WTC11 (cell line): ENCODE data around the gene PTPN1. TPM values are rescaled to one million over a fixed set of nuclear protein-coding genes. Genes with fewer than 3 reads are reported as not detected.

ENCODE experiments used
- ATAC-seq: fragments of 200-7000 bp; cut with Tn5 transposase; 2 replicates; pipeline ENCODE4 v1.10.0; 2021; ENCODE audit warnings: mild to moderate bottlenecking, moderate library complexity
- CTCF ChIA-PET: fragments of 300-600 bp; sonication (Branson Sonifier 250); formaldehyde crosslinking; loops from one replicate; lab custom pipeline; 2021; ENCODE audit warnings: antibody characterized with exemption; lab: Charles Lee
- POLR2A ChIA-PET: fragments of 350-600 bp; sonication (Branson Sonifier 250); formaldehyde crosslinking; loops from one replicate; lab custom pipeline; 2021; ENCODE audit warnings: antibody characterized with exemption; lab: Charles Lee
- DNase-seq: peaks from one replicate; pipeline ENCODE4 v3.0.0; 2021; ENCODE audit warnings: low spot score
- H3K27ac Mint-ChIP-seq: 2 replicates; pipeline ENCODE4 v1.8.0; 2021; ENCODE audit warnings: mixed read lengths
- H3K27me3 Mint-ChIP-seq: 2 replicates; pipeline ENCODE4 v1.8.0; 2021; ENCODE audit warnings: low read depth, mild to moderate bottlenecking, moderate library complexity, mixed read lengths
- H3K36me3 Mint-ChIP-seq: 2 replicates; pipeline ENCODE4 v1.8.0; 2021; ENCODE audit warnings: mixed read lengths
- H3K4me1 Mint-ChIP-seq: 2 replicates; pipeline ENCODE4 v1.8.0; 2022; ENCODE audit warnings: mixed read lengths
- H3K4me3 Mint-ChIP-seq: 2 replicates; pipeline ENCODE4 v1.8.0; 2021; ENCODE audit warnings: mild to moderate bottlenecking, moderate library complexity, mixed read lengths
- H3K9me3 Mint-ChIP-seq: 2 replicates; pipeline ENCODE4 v1.8.0; 2021; ENCODE audit warnings: mixed read lengths
- CBFB ChIP-seq: sonication (generic); formaldehyde crosslinking; IDR thresholded peaks from 2 replicates; pipeline ENCODE4 v1.8.1; 2022; ENCODE audit warnings: mild to moderate bottlenecking, low read depth, missing genetic modification reagents
- CREB1 ChIP-seq: sonication (generic); formaldehyde crosslinking; IDR thresholded peaks from 2 replicates; pipeline ENCODE4 v1.8.0; 2023; ENCODE audit warnings: mild to moderate bottlenecking, missing genetic modification reagents
- CREM ChIP-seq: sonication (generic); formaldehyde crosslinking; IDR thresholded peaks from 2 replicates; pipeline ENCODE4 v1.8.1; 2022; ENCODE audit warnings: mild to moderate bottlenecking, missing genetic modification reagents, moderate library complexity
- EMX1 ChIP-seq: fragments of 250-450 bp; sonication (Bioruptor Pico); IDR thresholded peaks from 2 replicates; pipeline ENCODE4 v1.8.0; 2021; ENCODE audit warnings: mild to moderate bottlenecking
- FOXP4 ChIP-seq: sonication (generic); formaldehyde crosslinking; IDR thresholded peaks from 2 replicates; pipeline ENCODE4 v1.8.0; 2022; ENCODE audit warnings: mild to moderate bottlenecking, missing genetic modification reagents
- GTF2I ChIP-seq: fragments of 250-450 bp; sonication (Bioruptor Pico); conservative IDR thresholded peaks from 2 replicates; pipeline ENCODE4 v1.4.0; 2021; ENCODE audit warnings: mild to moderate bottlenecking
- JAZF1 ChIP-seq: fragments of 250-450 bp; sonication (Bioruptor Pico); IDR thresholded peaks from 2 replicates; pipeline ENCODE4 v1.9.0; 2021; ENCODE audit warnings: moderate library complexity, mild to moderate bottlenecking, inconsistent platforms
- JUN ChIP-seq: sonication (generic); formaldehyde crosslinking; IDR thresholded peaks from 2 replicates; pipeline ENCODE4 v1.8.0; 2023; ENCODE audit warnings: mild to moderate bottlenecking, missing genetic modification reagents
- KAT7 ChIP-seq: sonication (generic); formaldehyde crosslinking; IDR thresholded peaks from 2 replicates; pipeline ENCODE4 v1.8.1; 2023; ENCODE audit warnings: missing genetic modification reagents, mild to moderate bottlenecking, borderline replicate concordance
- NFYB ChIP-seq: sonication (generic); formaldehyde crosslinking; conservative IDR thresholded peaks from 2 replicates; pipeline ENCODE4 v1.8.0; 2022; ENCODE audit warnings: low read depth, missing genetic modification reagents
- NR3C1 ChIP-seq: sonication (generic); formaldehyde crosslinking; conservative IDR thresholded peaks from 2 replicates; pipeline ENCODE4 v1.8.1; 2023; ENCODE audit warnings: low read depth, mild to moderate bottlenecking, missing genetic modification reagents
- RELA ChIP-seq: sonication (generic); formaldehyde crosslinking; IDR thresholded peaks from 2 replicates; pipeline ENCODE4 v1.8.1; 2022; ENCODE audit warnings: missing genetic modification reagents, mild to moderate bottlenecking, borderline replicate concordance
- ZNF232 ChIP-seq: sonication (generic); formaldehyde crosslinking; IDR thresholded peaks from 2 replicates; pipeline ENCODE4 v1.8.0; 2022; ENCODE audit warnings: mild to moderate bottlenecking, missing genetic modification reagents
- ZNF317 ChIP-seq: sonication (generic); formaldehyde crosslinking; IDR thresholded peaks from 2 replicates; pipeline ENCODE4 v1.8.1; 2023; ENCODE audit warnings: low read depth, mild to moderate bottlenecking, moderate library complexity, missing genetic modification reagents, borderline replicate concordance
- ZNF396 ChIP-seq: fragments of 250-450 bp; sonication (Bioruptor Pico); IDR thresholded peaks from 2 replicates; pipeline ENCODE4 v1.8.0; 2021; ENCODE audit warnings: mild to moderate bottlenecking, moderate library complexity, borderline replicate concordance
- ZNF425 ChIP-seq: fragments of 250-450 bp; sonication (Bioruptor Pico); conservative IDR thresholded peaks from 2 replicates; pipeline ENCODE4 v1.9.0; 2021; ENCODE audit warnings: mild to moderate bottlenecking
- ZNF532 ChIP-seq: fragments of 250-450 bp; sonication (Bioruptor Pico); IDR thresholded peaks from 2 replicates; pipeline ENCODE4 v1.9.0; 2021; ENCODE audit warnings: mild to moderate bottlenecking, borderline replicate concordance
- ZNF671 ChIP-seq: fragments of 250-450 bp; sonication (Bioruptor Pico); IDR thresholded peaks from 2 replicates; pipeline ENCODE4 v1.8.0; 2021; ENCODE audit warnings: mild to moderate bottlenecking
- total RNA-seq: library from RNA; stranded (reverse); gene quantifications from 3 replicates; pipeline ENCODE4 v1.2.3, GENCODE V29; 2021
- TF ChIP-seq, protein P1 (sequence below): sonication (generic); formaldehyde crosslinking; IDR thresholded peaks from 2 replicates; pipeline ENCODE4 v1.8.1; 2022; ENCODE audit warnings: mild to moderate bottlenecking, moderate library complexity, missing genetic modification reagents
- TF ChIP-seq, protein P2 (sequence below): fragments of 250-450 bp; sonication (Bioruptor Pico); IDR thresholded peaks from 2 replicates; pipeline ENCODE4 v1.9.0; 2021; ENCODE audit warnings: mild to moderate bottlenecking
- TF ChIP-seq, protein P3 (sequence below): fragments of 250-450 bp; sonication (Bioruptor Pico); IDR thresholded peaks from 2 replicates; pipeline ENCODE4 v2.1.2; 2022; ENCODE audit warnings: mild to moderate bottlenecking, moderate library complexity

The PTPN1 gene
- total RNA-seq, 1 experiment from 2014 or later: 29.4 TPM

- no peak for TF ChIP-seq EMX1 (CRISPR knock-in tag)
- no peak for TF ChIP-seq KAT7 (CRISPR knock-in tag)
- no peak for TF ChIP-seq CREB1 (CRISPR knock-in tag)
- TF ChIP-seq FOXP4 (CRISPR knock-in tag): no peak
- no peak for TF ChIP-seq ZNF425
- TF ChIP-seq CBFB (CRISPR knock-in tag): no peak
- TF ChIP-seq, protein P1, sequence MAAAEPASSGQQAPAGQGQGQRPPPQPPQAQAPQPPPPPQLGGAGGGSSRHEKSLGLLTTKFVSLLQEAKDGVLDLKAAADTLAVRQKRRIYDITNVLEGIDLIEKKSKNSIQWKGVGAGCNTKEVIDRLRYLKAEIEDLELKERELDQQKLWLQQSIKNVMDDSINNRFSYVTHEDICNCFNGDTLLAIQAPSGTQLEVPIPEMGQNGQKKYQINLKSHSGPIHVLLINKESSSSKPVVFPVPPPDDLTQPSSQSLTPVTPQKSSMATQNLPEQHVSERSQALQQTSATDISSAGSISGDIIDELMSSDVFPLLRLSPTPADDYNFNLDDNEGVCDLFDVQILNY (CRISPR knock-in tag): no peak
- TF ChIP-seq GTF2I: no peak
- TF ChIP-seq ZNF396: no peak
- TF ChIP-seq ZNF671 (CRISPR knock-in tag): no peak
- no peak for TF ChIP-seq ZNF532 (CRISPR knock-in tag)
- no peak for TF ChIP-seq ZNF317 (CRISPR knock-in tag)
- no peak for TF ChIP-seq ZNF232 (CRISPR knock-in tag)
- TF ChIP-seq CREM (CRISPR knock-in tag): no peak
Observed at GRCh38 chr20:50578778-50579165, 68.6 kb downstream of the PTPN1 start (continued).

DNA sequence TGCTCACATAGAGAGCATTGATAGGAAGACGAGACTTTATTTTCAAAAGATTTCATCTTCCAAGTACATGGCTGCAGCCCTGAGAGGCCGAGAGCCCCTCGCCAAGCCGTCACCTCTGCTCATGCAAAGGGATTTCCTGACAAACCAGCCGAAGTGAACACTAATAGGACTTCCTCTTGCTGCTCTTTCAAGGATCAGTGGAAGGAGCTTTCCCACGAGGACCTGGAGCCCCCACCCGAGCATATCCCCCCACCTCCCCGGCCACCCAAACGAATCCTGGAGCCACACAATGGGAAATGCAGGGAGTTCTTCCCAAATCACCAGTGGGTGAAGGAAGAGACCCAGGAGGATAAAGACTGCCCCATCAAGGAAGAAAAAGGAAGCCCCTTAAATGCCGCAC lies 69.3 kb downstream of the PTPN1 start:
- DNase-seq (no peak), ATAC-seq (no peak)
- ChIA-PET POLR2A (no interaction called here), CTCF (interaction anchor here (0.6 to 1.7 kb wide), 8 partner anchors 9 to 400 kb away, joined by 3 to 11 read pairs (median 5); no protein-coding TSS in a partner anchor)
- Mint-ChIP-seq H3K27ac (no peak overlapping the region), H3K27me3 (no peaks in the 10 kb centered on the region), H3K4me3 (no peak overlapping the region), H3K36me3 (peaks cover 35% of the 10 kb centered on the region), H3K9me3 (no peaks in the 10 kb centered on the region), H3K4me1 (no peaks in the 10 kb centered on the region)
- TF ChIP-seq, protein P2, sequence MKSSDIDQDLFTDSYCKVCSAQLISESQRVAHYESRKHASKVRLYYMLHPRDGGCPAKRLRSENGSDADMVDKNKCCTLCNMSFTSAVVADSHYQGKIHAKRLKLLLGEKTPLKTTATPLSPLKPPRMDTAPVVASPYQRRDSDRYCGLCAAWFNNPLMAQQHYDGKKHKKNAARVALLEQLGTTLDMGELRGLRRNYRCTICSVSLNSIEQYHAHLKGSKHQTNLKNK: no peak
- TF ChIP-seq NR3C1 (no peak), NFYB (CRISPR knock-in tag) (no peak), CREM (CRISPR knock-in tag) (no peak), CBFB (CRISPR knock-in tag) (no peak), ZNF396 (no peak), JAZF1 (no peak), ZNF532 (CRISPR knock-in tag) (no peak), RELA (CRISPR knock-in tag) (no peak), JUN (CRISPR knock-in tag) (no peak)
- TF ChIP-seq, protein P3, sequence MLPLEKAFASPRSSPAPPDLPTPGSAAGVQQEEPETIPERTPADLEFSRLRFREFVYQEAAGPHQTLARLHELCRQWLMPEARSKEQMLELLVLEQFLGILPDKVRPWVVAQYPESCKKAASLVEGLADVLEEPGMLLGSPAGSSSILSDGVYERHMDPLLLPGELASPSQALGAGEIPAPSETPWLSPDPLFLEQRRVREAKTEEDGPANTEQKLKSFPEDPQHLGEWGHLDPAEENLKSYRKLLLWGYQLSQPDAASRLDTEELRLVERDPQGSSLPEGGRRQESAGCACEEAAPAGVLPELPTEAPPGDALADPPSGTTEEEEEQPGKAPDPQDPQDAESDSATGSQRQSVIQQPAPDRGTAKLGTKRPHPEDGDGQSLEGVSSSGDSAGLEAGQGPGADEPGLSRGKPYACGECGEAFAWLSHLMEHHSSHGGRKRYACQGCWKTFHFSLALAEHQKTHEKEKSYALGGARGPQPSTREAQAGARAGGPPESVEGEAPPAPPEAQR (CRISPR knock-in tag): no peak
